ENCODE data around the gene UGT1A10. TPM values are rescaled to one million over a fixed set of nuclear protein-coding genes. Genes with fewer than 3 reads are reported as not detected.
A peak's percentile ranks its signal among the peaks of the same experiment; 100 is the strongest.
"Not testable (repeated sequence)": the region's sequence is repeated elsewhere in the genome, so short reads cannot be mapped to it uniquely, and the experiment has no call there.

Gene UGT1A10
- polyA plus RNA-seq, 6 donors from 2014 or later = not detected

DNA sequence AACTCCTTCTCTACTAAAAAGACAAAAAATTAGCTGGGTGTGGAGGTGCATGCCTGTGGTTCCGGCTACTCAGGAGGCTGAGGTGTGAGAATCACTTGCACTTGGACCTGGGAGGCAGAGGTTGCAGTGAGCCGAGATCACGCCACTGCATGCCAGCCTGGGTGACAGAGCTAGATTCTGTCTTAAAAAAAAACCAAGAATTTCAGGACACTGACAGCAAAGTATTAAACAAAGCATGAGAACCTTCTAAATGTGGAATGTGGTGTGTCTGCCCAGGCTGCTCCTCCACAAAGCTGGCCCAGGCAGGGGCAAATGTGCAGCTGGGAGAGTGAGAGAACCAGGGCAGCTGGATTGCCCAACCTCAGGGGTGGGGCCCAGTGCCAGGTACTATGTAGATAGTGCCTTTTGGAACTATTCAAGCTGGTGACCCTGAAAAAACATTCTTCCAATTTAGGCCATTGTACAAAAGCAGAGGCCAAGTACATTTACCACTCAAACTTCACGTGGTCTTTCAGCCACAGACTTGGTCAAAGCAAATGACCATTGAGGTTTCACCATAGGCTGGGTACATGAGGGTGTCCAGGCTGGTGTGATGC, 69.8 kb downstream of the UGT1A10 start:
- Mint-ChIP-seq H3K36me3 (no peaks in the 10 kb centered on the region), H3K4me3 (no peak overlapping the region), H3K9me3 (peaks cover 0 to 8% (median 3%) of the 10 kb centered on the region in 7 donors), H3K4me1 (peaks cover 0 to under 1% (median 0%) of the 10 kb centered on the region in 3 donors), H3K27ac (no peak overlapping the region), H3K27me3 (peaks cover 5 to 19% (median 8%) of the 10 kb centered on the region in 3 donors)
- DNase-seq (no peak), ATAC-seq (ENCODE audit: low read depth in 2 of 2) (no peak)

- H3K27me3 Mint-ChIP-seq = peaks cover 8 to 19% (median 10%) of the 10 kb centered on the region in 3 donors
- no peak overlapping the region for H3K27ac Mint-ChIP-seq
- peaks cover 0 to 8% (median 3%) of the 10 kb centered on the region in 7 donors for H3K9me3 Mint-ChIP-seq
- DNase-seq = no peak
- H3K36me3 Mint-ChIP-seq = no peaks in the 10 kb centered on the region
- no peak overlapping the region for H3K4me3 Mint-ChIP-seq
- ATAC-seq (ENCODE audit: low read depth in 2 of 2) = no peak
- peaks cover 5 to 6% (median 6%) of the 10 kb centered on the region in 3 donors for H3K4me1 Mint-ChIP-seq
Measured at GRCh38 chr2:233706720-233707119, 70.5 kb downstream of the UGT1A10 start.

DNA sequence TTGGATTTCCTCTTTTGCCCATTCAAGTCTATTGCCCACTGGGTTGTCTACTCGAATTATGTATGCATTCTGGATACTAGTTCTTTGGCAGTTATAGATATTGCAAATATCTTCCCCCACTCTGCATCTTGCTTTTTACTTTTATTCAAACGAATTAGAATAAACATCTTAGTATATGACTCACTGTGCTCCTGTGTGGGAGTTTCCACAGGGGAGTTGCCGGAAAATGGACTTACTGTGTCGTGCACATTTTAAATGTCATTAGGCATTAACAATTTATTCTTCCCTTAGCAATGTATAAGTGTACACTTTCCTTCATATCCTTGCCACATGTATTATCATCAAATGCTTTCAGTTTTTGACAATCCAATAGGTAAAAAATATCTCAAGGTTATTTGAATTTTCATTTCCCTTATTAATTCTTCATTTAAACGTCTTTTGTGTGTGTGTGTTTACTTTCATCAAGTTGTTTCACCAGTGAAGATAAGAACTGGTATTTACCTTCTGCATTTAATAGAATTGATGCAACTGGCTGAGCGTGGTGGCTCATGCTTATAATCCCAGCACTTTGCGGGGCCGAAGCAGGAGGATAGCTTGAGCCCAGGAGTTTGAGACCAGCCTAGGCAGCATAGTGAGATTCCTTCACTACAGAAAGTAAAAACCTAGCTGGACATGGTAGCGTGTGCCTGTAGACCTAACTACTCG, 71.8 kb downstream of the UGT1A10 start:
- ATAC-seq (ENCODE audit: low read depth in 2 of 2) (no peak), DNase-seq (no peak)
- no peak overlapping the region for H3K27ac Mint-ChIP-seq
- H3K27me3 Mint-ChIP-seq = peaks cover 8 to 24% (median 10%) of the 10 kb centered on the region in 3 donors
- H3K36me3 Mint-ChIP-seq = no peaks in the 10 kb centered on the region
- peak overlapping the region in 1 of 8 donors; percentile 16 for H3K4me3 Mint-ChIP-seq
- peaks cover 5 to 7% (median 6%) of the 10 kb centered on the region in 3 donors for H3K4me1 Mint-ChIP-seq
- H3K9me3 Mint-ChIP-seq = peaks cover 0 to 8% (median 3%) of the 10 kb centered on the region in 7 donors

DNA sequence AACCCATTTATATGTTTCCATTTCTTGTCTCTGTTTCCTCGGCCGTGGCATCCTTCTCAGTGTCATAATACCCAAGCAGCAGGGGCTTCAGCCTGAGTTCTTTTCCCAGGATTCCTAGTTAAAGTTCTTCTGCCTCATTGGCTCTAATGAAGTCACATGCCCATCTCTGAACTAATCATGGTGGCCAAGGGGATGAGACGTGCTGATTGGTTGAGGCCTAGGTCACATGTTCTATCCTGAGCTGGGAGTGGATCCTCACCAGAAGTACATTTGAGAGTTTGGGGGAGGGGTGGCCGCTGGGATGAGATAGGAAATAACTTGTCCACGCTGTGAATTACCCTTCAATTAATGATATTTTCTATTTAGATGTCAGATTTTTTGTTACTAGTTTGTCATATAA, 72.7 kb downstream of the UGT1A10 start:
- DNase-seq (no peak), ATAC-seq (ENCODE audit: low read depth in 2 of 2) (no peak)
- Mint-ChIP-seq H3K27ac (no peak overlapping the region), H3K4me1 (peaks cover 5 to 7% (median 6%) of the 10 kb centered on the region in 3 donors), H3K36me3 (no peaks in the 10 kb centered on the region), H3K4me3 (no peak overlapping the region), H3K27me3 (peaks cover 12 to 23% (median 13%) of the 10 kb centered on the region in 3 donors), H3K9me3 (peaks cover 0 to 4% (median 3%) of the 10 kb centered on the region in 7 donors)

- Mint-ChIP-seq H3K4me1 (peaks cover 5 to 7% (median 6%) of the 10 kb centered on the region in 3 donors), H3K36me3 (no peaks in the 10 kb centered on the region), H3K4me3 (no peak overlapping the region), H3K9me3 (no peaks in the 10 kb centered on the region), H3K27ac (peak overlapping the region in 1 of 6 donors; percentile 83), H3K27me3 (peaks cover 16 to 25% (median 21%) of the 10 kb centered on the region in 3 donors)
- peak; percentile 67 to 75 for ATAC-seq (ENCODE audit: low read depth in 2 of 2)
- DNase-seq = peak; percentile 49
Measured at GRCh38 chr2:233711312-233712008, 75.2 kb downstream of the UGT1A10 start.

- Mint-ChIP-seq H3K4me1 (peaks cover 5 to 7% (median 6%) of the 10 kb centered on the region in 3 donors), H3K36me3 (no peaks in the 10 kb centered on the region), H3K9me3 (no peaks in the 10 kb centered on the region), H3K27ac (peak within 1 kb of the TSS in 1 of 6 donors; percentile 83), H3K27me3 (peaks cover 21 to 29% (median 28%) of the 10 kb centered on the region in 3 donors), H3K4me3 (no peak within 1 kb of the TSS)
- ATAC-seq (ENCODE audit: low read depth in 2 of 2) (no peak), DNase-seq (no peak)
Measured at GRCh38 chr2:233712611-233713261, 76.5 kb downstream of the UGT1A10 start, which contains the start of gene UGT1A5. UGT1A5 (plus strand) TSS chr2:233712907; CDS start chr2:233712992, 85 bp downstream.

DNA sequence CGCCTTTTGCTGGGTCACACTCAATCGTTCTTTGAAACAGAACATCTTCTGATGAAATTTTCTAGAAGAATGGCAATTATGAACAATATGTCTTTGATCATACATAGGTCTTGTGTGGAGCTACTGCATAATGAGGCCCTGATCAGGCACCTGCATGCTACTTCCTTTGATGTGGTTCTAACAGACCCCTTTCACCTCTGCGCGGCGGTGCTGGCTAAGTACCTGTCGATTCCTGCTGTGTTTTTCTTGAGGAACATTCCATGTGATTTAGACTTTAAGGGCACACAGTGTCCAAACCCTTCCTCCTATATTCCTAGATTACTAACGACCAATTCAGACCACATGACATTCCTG, 77.0 kb downstream of the UGT1A10 start:
- H3K9me3 Mint-ChIP-seq = peaks cover 0 to under 1% (median 0%) of the 10 kb centered on the region in 7 donors
- ATAC-seq (ENCODE audit: low read depth in 2 of 2) (no peak), DNase-seq (no peak)
- no peaks in the 10 kb centered on the region for H3K36me3 Mint-ChIP-seq
- H3K4me1 Mint-ChIP-seq = peaks cover 5 to 7% (median 6%) of the 10 kb centered on the region in 3 donors
- peaks cover 26 to 33% (median 32%) of the 10 kb centered on the region in 3 donors for H3K27me3 Mint-ChIP-seq
- H3K27ac Mint-ChIP-seq = no peak overlapping the region
- H3K4me3 Mint-ChIP-seq = no peak overlapping the region

DNA sequence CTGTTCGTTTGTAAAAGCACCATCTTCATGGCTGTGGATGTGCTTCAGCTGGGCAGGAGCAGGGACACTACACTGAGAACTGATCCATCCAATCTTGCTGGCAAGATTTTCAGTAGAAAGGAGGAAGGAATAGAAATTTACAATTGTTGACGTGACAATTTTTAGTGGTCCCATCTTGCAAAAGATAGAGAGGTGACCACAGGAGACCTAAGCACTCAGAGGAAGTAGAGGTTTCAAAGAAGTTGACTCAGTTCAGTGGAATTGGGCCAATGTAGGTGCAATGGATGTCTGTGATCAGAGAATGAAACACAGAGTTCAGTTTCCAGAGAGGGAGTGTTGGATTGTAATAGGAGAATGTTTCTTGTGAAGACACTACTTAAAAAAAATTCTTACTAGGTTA, 77.9 kb downstream of the UGT1A10 start:
- Mint-ChIP-seq H3K27ac (no peak overlapping the region), H3K27me3 (peaks cover 30 to 42% (median 39%) of the 10 kb centered on the region in 3 donors), H3K4me1 (peaks cover 5 to 7% (median 6%) of the 10 kb centered on the region in 3 donors)

GRCh38 chr2:233718552-233718951, 82.3 kb downstream of the UGT1A10 start, which contains the start of gene UGT1A4:
UGT1A4 (plus strand) TSS chr2:233718736; CDS start chr2:233718821, 85 bp downstream.
- Mint-ChIP-seq H3K36me3 (no peaks in the 10 kb centered on the region), H3K4me1 (no peaks in the 10 kb centered on the region), H3K27me3 (peaks cover 32 to 54% (median 40%) of the 10 kb centered on the region in 3 donors), H3K9me3 (peaks cover 0 to 2% (median 0%) of the 10 kb centered on the region in 7 donors), H3K4me3 (peak within 1 kb of the TSS in 1 of 8 donors; percentile 25), H3K27ac (no peak within 1 kb of the TSS)
- DNase-seq = no peak
- ATAC-seq (ENCODE audit: low read depth in 2 of 2) = no peak

More for the DNA sequence above, 77.9 kb downstream of the UGT1A10 start:
- no peak for ATAC-seq (ENCODE audit: low read depth in 2 of 2)
- DNase-seq = no peak
- H3K9me3 Mint-ChIP-seq = peaks cover 0 to 2% (median 0%) of the 10 kb centered on the region in 7 donors
- H3K36me3 Mint-ChIP-seq = no peaks in the 10 kb centered on the region
- H3K4me3 Mint-ChIP-seq = no peak overlapping the region

GRCh38 chr2:233728723-233729301, 92.6 kb downstream of the UGT1A10 start, which contains the start of gene UGT1A3:
UGT1A3 (plus strand) TSS chr2:233729042; CDS start chr2:233729127, 85 bp downstream.
- DNase-seq (no peak), ATAC-seq (ENCODE audit: low read depth in 2 of 2) (no peak)
- H3K27me3 Mint-ChIP-seq = peaks cover 19 to 43% (median 34%) of the 10 kb centered on the region in 3 donors
- peaks cover 0 to 6% (median 0%) of the 10 kb centered on the region in 7 donors for H3K9me3 Mint-ChIP-seq
- peaks cover 0 to 5% of the 10 kb centered on the region in 2 donors for H3K36me3 Mint-ChIP-seq
- no peak within 1 kb of the TSS for H3K4me3 Mint-ChIP-seq
- peak within 1 kb of the TSS in 1 of 6 donors; percentile 39 for H3K27ac Mint-ChIP-seq
- peaks cover 0 to 5% (median 0%) of the 10 kb centered on the region in 3 donors for H3K4me1 Mint-ChIP-seq

DNA sequence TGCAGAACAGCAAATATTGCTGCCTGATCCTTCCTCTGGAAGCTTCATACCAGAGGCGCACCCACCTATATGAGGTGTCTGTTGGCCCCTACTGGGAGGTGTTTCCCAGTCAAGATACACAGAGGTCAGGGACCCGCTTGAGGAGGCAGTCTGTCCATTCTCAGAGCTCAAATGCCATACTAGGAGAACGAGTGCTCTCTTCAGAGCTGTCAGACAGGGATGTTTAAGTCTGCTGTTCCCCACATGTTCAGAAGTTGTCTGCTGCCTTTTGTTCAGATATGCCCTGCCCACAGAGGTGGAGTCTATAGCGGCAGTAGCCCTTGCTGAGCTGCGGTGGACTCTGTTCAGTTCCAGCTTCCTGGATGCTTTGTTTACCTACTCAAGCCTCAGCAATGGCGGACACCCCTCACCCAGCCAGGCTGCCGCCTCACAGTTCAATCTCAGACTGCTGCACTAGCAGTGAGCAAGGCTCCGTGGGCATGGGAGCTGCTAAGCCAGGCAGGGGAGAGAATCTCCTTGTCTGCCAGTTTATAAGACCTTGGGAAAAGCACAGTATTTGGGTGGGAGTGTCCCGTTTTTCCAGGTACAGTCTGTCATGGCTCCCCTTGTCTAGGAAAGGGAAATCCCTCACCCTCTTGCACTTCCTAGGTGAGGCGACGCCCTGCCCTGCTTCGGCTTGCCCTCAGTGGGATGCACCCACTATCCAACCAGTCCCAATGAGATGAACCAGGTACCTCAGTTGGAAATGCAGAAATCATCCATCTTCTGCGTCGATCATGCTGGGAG, 100.8 kb downstream of the UGT1A10 start:
- Mint-ChIP-seq H3K36me3 (peaks cover 5 to 25% of the 10 kb centered on the region in 2 donors), H3K27me3 (peaks cover 30 to 57% (median 51%) of the 10 kb centered on the region in 3 donors)
- H3K27ac Mint-ChIP-seq; ATAC-seq (ENCODE audit: low read depth in 2 of 2); DNase-seq; H3K4me3 Mint-ChIP-seq; H3K4me1 Mint-ChIP-seq; H3K9me3 Mint-ChIP-seq: not testable (repeated sequence)

DNA sequence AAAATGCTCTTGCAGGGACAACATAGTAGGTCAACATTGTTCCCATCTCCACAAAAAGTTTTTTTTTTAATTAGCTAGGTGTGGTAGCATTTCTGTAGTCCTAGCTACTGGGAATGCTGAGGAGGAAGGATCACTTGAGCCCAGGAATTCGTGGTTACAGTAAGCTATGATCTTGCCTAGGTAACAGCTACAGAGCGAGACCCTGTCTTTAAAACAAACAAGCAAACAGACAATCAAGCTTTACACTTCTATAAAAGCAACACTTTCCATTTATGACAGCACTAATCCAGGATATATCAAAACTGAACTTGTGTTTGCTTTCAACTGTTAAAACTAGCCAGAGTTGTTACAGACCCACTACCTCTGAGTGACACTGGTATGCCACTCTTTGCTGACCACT, 104.6 kb downstream of the UGT1A10 start:
- DNase-seq (no peak), ATAC-seq (ENCODE audit: low read depth in 2 of 2) (no peak)
- Mint-ChIP-seq H3K4me3 (no peak overlapping the region), H3K27ac (no peak overlapping the region), H3K27me3 (peaks cover 40 to 44% (median 43%) of the 10 kb centered on the region in 3 donors), H3K36me3 (peaks cover 5 to 25% of the 10 kb centered on the region in 2 donors), H3K9me3 (peaks cover 0 to 5% (median 0%) of the 10 kb centered on the region in 7 donors), H3K4me1 (no peaks in the 10 kb centered on the region)

Data from naive B cell (primary cell).